Gastrocnemius medialis (tissue), 4 donors: ENCODE data around the gene AANAT. TPM values are rescaled to one million over a fixed set of nuclear protein-coding genes. Genes with fewer than 3 reads are reported as not detected.

ENCODE experiments used
- ATAC-seq, 2 donors: fragments of 150-250 bp; one replicate each; pipeline ENCODE4 v1.9.1; 2016
- DNase-seq, 2 donors: peaks; one replicate each; pipeline ENCODE4 v3.0.0-alpha.2; 2019
- H3K27ac ChIP-seq, 4 donors: fragments of 200-600 bp; sonication (generic); 1 replicate in 1 of 4; 2 replicates in 3 of 4; pipeline ENCODE4 v1.5.1; 2016 to 2018; ENCODE audit warnings: mild to moderate bottlenecking in 2 of 4, moderate library complexity in 1 of 4
- H3K27me3 ChIP-seq, 3 donors: fragments of 200-600 bp; sonication (generic) in 2 of 3; 1 replicate in 1 of 3; 2 replicates in 2 of 3; pipeline versions ENCODE4 v1.5.1 to v1.6.0; 2016 to 2019; ENCODE audit warnings: mild to moderate bottlenecking in 1 of 3, moderate library complexity in 1 of 3
- H3K36me3 ChIP-seq, 2 donors: fragments of 200-600 bp; sonication (generic) in 1 of 2; one replicate each; pipeline ENCODE4 v1.5.1; 2017 to 2018
- H3K4me1 ChIP-seq, 2 donors: fragments of 200-600 bp; sonication (generic) in 1 of 2; one replicate each; pipeline ENCODE4 v1.5.1; 2016 to 2017; ENCODE audit warnings: mild to moderate bottlenecking in 2 of 2
- H3K4me3 ChIP-seq, 4 donors: fragments of 200-600 bp; sonication (generic) in 3 of 4; 1 replicate in 1 of 4; 2 replicates in 3 of 4; pipeline ENCODE4 v1.5.1; 2016 to 2019; ENCODE audit warnings: mild to moderate bottlenecking in 2 of 4
- H3K9me3 ChIP-seq, 3 donors: fragments of 200-600 bp; sonication (generic) in 2 of 3; 1 replicate in 1 of 3; 2 replicates in 2 of 3; pipeline ENCODE4 v1.5.1; 2016 to 2019
- POLR2A ChIP-seq, 2 donors: fragments of 450-650 bp; IDR thresholded peaks; one replicate each; pipeline ENCODE4 v1.6.1; 2017; ENCODE audit warnings: antibody characterized with exemption in 2 of 2, mild to moderate bottlenecking in 2 of 2, moderate library complexity in 2 of 2
- in situ Hi-C, 4 donors: fragments of 200-750 bp; cut with MboI; loops; one replicate each; pipeline versions ENCODE4 v1.15.0 to v1.8.0; 2017; ENCODE audit warnings: low sequenced_read_pairs in 4 of 4
- intact Hi-C: fragments of 100-400 bp; cut with DNase I; formaldehyde crosslinking; loops from one replicate; pipeline ENCODE4 v1.15.1; 2023; ENCODE audit warnings: low total_unique reads
- total RNA-seq, 4 donors: library from RNA; depleted of rRNA; stranded (reverse); fragments of >200 nt; gene quantifications; one replicate each; pipeline versions ENCODE4 v1.1.0 to v1.2.3, GENCODE V29; 2016
- TF ChIP-seq, protein P1 (sequence below), 5 experiments: fragments of 450-650 bp in 3 of 5; fragments of 200-600 bp in 2 of 5; sonication (generic) in 2 of 5; IDR thresholded peaks in 4 of 5; conservative IDR thresholded peaks in 1 of 5; 1 replicate in 4 of 5; 2 replicates in 1 of 5; pipeline ENCODE4 v1.5.1; 2016 to 2019; ENCODE audit warnings: antibody characterized with exemption in 5 of 5, mild to moderate bottlenecking in 3 of 5, moderate library complexity in 3 of 5

AANAT gene
- not detected for total RNA-seq

DNA sequence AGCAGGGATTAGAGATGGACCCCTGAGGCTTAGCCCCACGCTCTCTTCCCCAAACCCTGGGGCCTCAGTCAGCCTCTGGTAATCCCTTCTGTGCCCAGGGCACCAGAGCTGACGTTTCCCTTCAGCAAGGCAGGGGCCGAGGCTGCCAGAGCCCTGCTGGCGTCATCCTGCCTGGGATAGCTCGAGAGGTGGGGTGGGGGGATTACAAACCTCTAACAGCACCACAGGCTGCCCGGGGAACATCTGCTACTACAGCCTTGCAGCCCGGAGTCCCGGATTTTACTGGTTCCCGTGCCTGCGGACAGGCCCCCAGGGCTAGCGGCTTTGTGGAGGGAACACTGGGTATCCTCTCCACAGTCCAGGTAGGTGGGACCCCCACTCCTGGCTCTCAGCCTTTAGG, at the start of gene AANAT:
Gene AANAT, plus strand, starts transcription at position 238 of the 400 bp plus-strand sequence. CDS start 1,144 bp downstream, outside the sequence.
- Histone ChIP-seq H3K4me1 (peaks cover 0 to 3% of the 10 kb centered on the region in 2 donors), H3K9me3 (no peaks in the 10 kb centered on the region), H3K4me3 (no peak within 1 kb of the TSS), H3K36me3 (peaks cover 0 to 17% of the 10 kb centered on the region in 2 donors), H3K27ac (no peak within 1 kb of the TSS), H3K27me3 (no peaks in the 10 kb centered on the region)
- intact Hi-C loops: no loop called here
- TF ChIP-seq, protein P1, sequence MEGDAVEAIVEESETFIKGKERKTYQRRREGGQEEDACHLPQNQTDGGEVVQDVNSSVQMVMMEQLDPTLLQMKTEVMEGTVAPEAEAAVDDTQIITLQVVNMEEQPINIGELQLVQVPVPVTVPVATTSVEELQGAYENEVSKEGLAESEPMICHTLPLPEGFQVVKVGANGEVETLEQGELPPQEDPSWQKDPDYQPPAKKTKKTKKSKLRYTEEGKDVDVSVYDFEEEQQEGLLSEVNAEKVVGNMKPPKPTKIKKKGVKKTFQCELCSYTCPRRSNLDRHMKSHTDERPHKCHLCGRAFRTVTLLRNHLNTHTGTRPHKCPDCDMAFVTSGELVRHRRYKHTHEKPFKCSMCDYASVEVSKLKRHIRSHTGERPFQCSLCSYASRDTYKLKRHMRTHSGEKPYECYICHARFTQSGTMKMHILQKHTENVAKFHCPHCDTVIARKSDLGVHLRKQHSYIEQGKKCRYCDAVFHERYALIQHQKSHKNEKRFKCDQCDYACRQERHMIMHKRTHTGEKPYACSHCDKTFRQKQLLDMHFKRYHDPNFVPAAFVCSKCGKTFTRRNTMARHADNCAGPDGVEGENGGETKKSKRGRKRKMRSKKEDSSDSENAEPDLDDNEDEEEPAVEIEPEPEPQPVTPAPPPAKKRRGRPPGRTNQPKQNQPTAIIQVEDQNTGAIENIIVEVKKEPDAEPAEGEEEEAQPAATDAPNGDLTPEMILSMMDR (IDR thresholded peaks at IDR 0.05 in 4 of 5, conservative IDR thresholded peaks at IDR 0.05 in 1 of 5): no peak
- TF ChIP-seq POLR2A (IDR thresholded peaks at IDR 0.05): no peak
- in situ Hi-C loops: loop anchor here (5.0 kb wide), 1 partner anchor 40 kb away; no protein-coding TSS in a partner anchor
- ATAC-seq (no peak), DNase-seq (no peak)

DNA sequence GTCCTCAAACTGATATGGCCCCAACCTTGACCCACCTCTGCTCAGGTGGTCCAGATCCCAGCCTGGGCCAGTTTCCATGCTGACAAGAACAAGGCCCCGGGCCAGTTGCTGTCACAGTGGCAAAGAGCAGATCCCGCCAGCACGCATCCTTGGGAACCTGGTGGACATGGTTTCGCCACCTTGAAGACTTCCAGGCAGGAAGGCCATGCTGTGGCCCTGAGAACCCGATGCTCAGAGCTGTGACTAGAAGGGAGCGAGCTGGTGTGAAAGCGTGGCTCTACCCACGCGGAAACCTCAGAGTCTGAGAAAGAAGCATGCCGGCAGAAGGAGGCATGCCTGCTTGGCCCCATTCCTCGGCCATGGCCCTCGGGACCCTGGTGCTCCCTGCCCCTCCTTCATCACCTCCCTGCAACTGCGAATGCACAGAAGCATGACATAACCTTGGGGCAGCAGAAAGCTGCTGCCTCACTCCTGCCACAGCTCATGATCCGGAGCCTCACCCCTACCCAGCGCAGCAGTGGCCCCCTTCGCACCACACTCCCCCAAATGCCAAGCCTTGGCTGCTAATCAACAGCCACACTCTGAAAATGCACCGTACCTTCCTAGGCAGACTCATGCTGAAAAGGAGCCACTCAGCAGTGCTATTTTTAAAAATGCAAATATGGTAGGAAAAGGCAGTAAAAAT, 47.7 kb upstream of the AANAT start:
- H3K9me3 ChIP-seq: no peaks in the 10 kb centered on the region
- no peaks in the 10 kb centered on the region for H3K27me3 ChIP-seq
- in situ Hi-C loops: no loop called here
- ATAC-seq (no peak), DNase-seq (no peak)
- intact Hi-C loops: loop anchor here (5.0 kb wide), 1 partner anchor 33 kb away; the partner anchor contains the start of gene UBE2O
- peaks cover 45 to 50% of the 10 kb centered on the region in 2 donors for H3K4me1 ChIP-seq
- no peak overlapping the region for H3K4me3 ChIP-seq
- TF ChIP-seq, protein P1 (IDR thresholded peaks at IDR 0.05 in 4 of 5, conservative IDR thresholded peaks at IDR 0.05 in 1 of 5): no peak
- TF ChIP-seq POLR2A (IDR thresholded peaks at IDR 0.05): no peak
- H3K36me3 ChIP-seq: no peaks in the 10 kb centered on the region
- H3K27ac ChIP-seq: no peak overlapping the region

DNA sequence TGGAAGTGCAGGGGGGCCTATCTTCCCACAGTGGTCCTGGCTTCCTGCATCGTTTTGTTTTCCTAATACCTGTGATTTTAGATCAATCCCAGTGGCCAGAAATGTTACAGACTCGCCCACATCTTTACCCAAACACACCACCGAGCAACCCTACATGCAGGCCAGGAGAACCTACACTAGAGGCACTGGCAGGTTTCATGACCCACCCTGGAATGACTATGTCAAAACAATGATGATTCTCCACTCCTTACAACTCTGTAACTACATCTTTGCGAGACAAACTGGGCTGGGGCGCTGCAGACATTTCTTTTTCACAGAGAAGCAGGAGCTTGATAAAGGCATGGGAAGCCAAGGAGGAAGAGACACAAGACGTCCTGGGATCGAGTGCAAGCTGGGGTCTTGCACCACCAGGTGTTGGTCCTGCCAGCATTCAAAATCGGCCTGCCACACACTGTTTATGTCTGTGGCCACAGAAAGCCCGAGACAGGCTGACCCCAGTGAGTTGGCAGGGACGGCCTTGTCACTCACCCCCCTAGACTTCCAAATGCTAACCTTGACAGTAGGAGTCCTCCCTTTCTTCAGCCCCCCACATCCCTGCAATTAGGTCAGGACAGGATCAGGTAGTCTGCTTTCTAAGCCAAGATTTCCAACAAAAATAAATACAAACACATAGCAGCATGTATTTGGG, 46.9 kb upstream of the AANAT start:
- no peaks in the 10 kb centered on the region for H3K36me3 ChIP-seq
- TF ChIP-seq, protein P1 (IDR thresholded peaks at IDR 0.05 in 4 of 5, conservative IDR thresholded peaks at IDR 0.05 in 1 of 5): no peak
- no peak for TF ChIP-seq POLR2A (IDR thresholded peaks at IDR 0.05)
- intact Hi-C loops: no loop called here
- H3K9me3 ChIP-seq: no peaks in the 10 kb centered on the region
- no peak overlapping the region for H3K4me3 ChIP-seq
- no peak for ATAC-seq
- peaks cover 37 to 43% of the 10 kb centered on the region in 2 donors for H3K4me1 ChIP-seq
- no peak overlapping the region for H3K27ac ChIP-seq
- no peaks in the 10 kb centered on the region for H3K27me3 ChIP-seq
- in situ Hi-C loops: no loop called here
- no peak for DNase-seq

DNA sequence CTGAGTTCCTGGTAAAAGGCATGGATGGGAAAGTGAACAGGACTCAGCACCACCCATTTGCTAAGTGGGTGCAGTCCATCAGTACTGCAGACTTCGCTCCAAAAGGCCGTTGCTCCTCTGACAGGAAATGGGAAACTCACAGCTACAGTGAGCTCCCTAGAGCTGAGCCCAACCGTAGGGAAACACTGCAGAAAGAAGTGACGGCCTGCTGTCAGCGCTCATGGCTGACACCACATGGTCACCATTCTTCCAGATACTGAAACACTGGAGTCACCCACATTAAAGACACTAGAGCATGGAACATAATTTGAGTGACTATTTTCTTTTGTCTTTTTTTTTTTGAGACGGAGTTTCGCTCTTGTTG, 46.4 kb upstream of the AANAT start:
- Histone ChIP-seq H3K27me3 (no peaks in the 10 kb centered on the region), H3K9me3 (no peaks in the 10 kb centered on the region), H3K27ac (no peak overlapping the region), H3K4me3 (no peak overlapping the region), H3K4me1 (peaks cover 34 to 39% of the 10 kb centered on the region in 2 donors), H3K36me3 (no peaks in the 10 kb centered on the region)
- ATAC-seq (no peak), DNase-seq (no peak)
- TF ChIP-seq, protein P1 (IDR thresholded peaks at IDR 0.05 in 4 of 5, conservative IDR thresholded peaks at IDR 0.05 in 1 of 5): no peak
- no peak for TF ChIP-seq POLR2A (IDR thresholded peaks at IDR 0.05)
- intact Hi-C loops: no loop called here
- in situ Hi-C loops: no loop called here
